HG02943 (cell line): ENCODE measurements around the gene PEX16.

ENCODE experiments used
- ATAC-seq: cut with Tn5 transposase; IDR thresholded peaks from one replicate; pipeline ENCODE4 v1.9.1; 2021; ENCODE audit warnings: mild to moderate bottlenecking, low read depth, moderate library complexity; ENCODE audit not compliant: unreplicated experiment

Gene PEX16

DNA sequence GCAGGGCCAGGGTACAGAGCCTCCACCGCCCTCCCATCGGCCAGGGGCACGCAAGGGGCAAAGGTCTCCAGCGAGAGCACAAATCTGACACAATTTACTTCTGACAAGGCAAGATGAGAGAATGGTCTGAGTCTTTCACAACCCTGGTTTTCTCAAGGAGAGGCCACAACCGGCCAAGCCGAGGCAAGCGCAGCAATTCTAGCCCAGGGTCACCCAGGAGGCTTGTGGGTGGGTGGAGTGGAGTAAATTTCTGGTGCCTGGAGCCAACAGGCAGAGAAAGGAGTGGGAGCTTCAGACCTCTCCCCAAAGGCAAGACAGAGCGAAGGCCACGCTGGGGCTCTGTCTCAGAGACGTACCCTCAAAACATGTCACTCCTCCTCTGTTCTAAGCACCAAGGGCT lies 14.1 kb upstream of the PEX16 start:
- ATAC-seq = no peak

DNA sequence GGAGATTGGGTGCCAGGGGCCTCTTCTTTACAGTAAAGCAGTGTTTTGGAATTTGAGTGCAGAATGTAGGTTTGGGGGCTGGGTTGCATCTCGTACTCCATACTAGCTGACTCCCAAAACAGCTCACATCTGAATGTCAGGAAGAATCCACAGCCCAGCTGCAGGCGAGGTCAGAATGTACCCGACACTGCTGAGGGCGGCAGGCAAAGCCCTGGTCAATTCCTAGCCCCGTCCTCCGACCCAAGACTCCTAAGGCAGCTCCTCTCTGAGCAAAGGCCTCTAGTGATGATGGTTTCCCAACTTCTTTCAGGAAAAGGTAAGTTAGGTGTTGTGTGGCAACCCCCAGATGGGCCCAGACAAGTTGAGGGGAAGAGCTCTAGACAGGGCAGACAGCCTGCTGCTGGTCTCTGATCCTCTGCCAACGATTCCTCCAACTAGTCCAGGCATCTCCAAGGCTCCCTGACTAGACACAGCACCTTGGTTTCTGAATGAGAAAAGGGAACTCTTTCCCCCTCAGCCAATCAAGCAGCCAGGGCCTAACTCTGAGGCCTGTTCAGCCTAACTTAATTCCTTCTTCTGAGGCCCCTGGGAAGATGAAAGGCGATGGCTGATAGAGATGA lies 13.4 kb upstream of the PEX16 start:
- ATAC-seq = no peak

DNA sequence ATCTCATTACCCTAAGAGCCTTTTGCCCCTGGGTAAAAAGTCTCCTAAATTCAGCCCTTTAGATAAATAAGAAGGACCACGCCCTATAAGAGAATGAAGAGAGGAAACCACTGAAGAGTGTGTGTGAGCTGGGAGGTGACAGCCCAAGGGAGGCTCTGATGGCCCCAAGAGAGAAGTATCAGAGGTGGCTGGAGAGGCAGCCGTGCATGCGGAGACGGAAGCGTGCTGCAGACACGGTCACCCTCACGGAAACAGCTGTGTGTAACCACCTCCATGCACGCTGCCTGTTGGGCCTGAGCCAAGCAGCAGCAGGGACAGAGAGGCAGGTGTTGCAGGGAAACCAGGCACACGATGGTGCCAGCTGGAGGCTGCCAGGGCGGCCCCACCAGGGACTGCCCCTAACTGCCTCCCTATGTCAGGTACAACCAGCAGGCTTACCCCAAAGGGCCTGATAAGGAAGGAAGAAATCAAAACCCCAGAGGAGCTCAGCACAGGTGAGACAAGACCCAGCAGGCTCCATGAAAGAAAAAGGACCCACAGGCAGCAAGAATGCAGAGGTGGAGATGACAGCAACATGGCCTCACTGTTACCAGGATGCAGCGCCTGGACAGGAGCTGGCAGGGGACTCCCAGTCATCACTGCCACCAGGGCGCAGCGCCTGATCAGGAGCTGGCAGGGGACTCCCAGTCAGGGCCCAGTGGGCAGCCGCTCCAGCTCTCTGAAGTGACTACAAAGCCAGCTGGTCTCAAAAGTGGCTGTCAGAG lies 12.5 kb upstream of the PEX16 start:
- ATAC-seq = peak; percentile 92

DNA sequence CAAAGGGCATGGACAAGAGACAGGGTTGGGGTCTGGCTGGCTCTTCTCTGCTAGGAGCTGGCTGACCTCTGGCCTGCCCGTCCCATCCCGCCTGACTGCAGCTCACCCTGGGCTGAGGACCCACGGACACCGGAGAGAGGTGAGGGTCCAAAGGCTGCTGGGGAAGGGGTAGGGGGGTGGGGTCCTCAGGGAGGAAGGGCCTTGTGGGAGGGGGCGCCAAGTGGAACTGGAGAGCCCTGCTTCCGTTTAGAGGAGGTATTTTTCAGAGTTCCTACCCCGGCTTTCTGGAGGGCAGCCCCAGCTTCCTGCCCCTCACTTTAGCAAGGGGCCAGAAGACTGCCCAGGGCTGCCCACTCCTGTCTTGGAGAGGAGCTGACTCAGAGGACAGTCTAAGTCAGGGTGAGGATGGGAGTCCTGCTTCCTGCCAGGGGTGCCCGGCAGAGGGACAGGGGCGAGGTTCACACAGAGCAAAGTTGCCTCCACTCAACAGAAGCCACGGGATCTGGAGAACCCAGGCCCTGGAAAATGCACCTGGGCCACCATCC lies 11.9 kb upstream of the PEX16 start:
- no peak for ATAC-seq

DNA sequence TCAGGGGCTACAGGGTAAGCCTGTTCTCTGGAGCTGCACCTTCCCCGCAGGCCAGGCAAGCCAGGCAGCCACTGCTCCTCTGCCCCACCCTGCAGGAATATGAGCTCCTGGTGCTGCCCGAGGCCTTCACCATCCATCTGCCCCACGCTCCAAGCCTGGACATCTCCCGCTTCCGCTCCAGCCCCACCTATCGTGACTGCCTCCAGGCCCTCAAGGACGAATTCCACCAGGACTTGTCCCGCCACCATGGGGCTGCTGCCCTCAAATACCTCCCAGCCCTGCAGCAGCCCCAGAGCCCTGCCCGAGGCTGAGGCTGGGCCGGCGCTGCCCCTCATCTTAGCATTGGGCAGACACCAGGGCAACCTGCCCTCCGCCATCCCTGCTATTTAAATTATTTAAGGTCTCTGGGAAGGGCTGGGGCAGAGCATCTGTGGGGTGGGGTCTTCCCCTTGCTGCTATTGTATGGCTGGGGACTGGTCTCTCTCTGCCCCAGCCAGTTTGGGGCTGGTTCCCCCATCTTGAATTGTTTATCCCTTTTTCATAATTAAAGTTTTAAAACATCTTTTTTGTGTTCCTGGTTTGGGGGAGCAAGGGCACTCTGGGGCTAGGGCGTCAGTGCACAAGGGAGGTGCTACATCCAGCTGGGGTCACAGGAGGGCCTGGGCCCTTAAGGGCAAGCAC lies 11.0 kb upstream of the PEX16 start:
- no peak for ATAC-seq

DNA sequence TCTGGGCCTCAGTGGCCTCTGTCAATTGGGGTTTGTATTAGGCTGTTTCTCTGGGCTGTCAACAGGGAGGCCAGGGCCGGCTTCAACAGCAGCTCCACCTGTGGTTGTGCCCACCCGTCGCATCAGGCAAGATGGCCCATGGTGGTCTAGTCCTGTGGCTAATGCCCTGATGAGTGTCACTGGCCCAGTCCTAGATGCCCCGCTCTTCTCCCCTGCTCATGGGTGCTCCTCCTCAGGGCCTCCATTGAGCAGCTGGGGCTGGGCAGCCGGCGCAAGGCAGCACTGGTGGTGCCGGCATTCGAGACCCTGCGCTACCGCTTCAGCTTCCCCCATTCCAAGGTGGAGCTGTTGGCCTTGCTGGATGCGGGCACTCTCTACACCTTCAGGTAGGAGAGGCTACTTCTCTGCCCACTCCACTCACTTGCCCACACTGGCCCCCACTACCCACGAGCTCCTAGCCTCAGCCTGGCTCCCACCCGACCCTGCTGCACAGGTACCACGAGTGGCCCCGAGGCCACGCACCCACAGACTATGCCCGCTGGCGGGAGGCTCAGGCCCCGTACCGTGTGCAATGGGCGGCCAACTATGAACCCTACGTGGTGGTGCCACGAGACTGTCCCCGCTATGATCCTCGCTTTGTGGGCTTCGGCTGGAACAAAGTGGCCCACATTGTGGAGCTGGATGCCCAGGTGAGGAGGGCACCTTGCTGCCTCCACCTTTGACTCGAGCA lies 10.2 kb upstream of the PEX16 start:
- ATAC-seq = no peak

DNA sequence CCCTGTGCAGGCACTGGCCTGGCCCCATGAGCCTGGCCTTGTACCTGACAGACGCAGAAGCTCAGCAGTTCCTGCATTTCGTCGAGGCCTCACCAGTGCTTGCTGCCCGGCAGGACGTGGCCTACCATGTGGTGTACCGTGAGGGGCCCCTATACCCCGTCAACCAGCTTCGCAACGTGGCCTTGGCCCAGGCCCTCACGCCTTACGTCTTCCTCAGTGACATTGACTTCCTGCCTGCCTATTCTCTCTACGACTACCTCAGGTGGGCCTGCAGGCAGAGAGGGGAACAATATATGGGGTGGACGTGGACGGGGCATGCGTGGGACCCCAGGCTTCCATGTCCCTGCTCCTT lies 9.6 kb upstream of the PEX16 start:
- no peak for ATAC-seq

DNA sequence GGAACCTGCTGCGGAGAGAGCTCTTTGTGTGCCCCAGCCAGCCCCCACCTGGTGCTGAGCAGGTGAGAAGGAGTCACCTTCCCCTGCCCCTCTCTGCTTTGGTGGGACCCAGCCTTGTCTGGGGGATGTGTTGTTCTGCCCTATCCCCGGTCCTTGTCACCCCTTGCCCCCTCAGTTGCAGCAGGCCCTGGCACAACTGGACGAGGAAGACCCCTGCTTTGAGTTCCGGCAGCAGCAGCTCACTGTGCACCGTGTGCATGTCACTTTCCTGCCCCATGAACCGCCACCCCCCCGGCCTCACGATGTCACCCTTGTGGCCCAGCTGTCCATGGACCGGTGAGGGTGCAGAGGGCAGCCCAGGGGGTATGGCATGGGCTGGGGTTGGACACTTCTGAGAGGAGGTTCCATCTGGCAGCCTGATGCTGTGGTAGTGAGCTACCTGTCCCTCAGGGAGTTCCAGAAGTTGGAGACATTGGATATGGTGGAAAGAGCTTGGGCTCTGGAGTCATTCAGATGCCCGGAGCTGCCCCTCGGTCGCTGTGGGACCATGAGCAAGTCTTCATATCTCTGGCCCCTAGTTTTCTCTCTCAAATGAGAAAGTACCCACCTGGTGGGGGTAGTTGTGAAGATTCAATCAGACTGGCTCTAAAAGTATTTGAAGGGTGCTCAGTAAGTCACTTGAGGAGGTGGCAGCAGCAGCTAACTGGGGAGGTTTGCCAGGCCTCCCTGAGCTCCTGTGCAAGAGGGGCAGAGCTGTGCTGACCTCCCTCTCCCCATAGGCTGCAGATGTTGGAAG lies 9.1 kb upstream of the PEX16 start:
- ATAC-seq = no peak

DNA sequence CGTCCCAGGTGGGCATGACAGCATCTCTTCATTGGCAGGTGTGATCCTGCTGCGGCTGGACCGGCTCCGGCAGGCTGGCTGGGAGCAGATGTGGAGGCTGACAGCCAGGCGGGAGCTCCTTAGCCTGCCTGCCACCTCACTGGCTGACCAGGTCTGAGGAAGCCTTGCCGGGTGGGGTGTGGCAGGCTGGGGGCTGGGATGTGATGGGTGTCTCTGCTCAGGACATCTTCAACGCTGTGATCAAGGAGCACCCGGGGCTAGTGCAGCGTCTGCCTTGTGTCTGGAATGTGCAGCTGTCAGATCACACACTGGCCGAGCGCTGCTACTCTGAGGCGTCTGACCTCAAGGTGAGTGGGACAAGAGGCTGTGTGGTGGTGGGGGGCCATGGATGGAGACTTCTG lies 8.3 kb upstream of the PEX16 start:
- ATAC-seq = no peak

DNA sequence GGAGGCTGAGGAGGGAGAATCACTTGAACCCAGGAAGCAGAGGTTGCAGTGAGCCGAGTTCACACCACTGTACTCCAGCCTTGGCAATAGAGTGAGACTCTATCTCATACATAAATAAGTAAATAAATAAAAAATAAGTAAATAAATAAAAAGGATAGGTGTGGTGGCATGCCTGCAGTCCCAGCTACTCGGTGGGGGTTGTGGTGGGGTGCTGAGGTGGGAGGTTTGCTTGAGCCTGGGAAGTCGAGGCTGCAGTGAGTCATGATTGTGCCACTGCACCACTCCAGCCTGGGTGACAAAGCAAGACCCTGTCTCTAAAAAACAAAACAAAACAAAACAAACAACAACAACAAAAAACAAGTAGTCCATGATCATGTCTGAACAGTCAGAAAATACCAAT lies 7.9 kb upstream of the PEX16 start:
- ATAC-seq = no peak

DNA sequence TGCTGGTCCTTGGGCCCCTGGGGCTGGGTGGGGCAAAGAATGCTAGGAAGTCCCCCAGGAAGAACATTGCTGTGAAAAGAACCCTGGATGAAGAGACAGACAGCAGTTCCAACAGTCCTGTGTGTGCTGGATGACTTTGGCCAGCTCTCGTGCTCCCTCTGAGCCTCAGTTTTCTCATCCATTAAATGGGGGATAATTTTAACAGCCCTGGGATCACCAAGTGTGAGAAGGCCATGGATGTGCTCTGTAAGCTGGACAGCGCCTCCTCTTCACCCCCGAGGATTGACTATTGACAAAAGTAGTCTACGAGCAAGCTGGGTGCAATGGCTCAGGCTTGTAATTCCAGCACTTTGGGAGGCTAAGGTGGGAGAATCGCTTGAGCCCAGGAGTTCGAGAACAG lies 7.2 kb upstream of the PEX16 start:
- no peak for ATAC-seq

DNA sequence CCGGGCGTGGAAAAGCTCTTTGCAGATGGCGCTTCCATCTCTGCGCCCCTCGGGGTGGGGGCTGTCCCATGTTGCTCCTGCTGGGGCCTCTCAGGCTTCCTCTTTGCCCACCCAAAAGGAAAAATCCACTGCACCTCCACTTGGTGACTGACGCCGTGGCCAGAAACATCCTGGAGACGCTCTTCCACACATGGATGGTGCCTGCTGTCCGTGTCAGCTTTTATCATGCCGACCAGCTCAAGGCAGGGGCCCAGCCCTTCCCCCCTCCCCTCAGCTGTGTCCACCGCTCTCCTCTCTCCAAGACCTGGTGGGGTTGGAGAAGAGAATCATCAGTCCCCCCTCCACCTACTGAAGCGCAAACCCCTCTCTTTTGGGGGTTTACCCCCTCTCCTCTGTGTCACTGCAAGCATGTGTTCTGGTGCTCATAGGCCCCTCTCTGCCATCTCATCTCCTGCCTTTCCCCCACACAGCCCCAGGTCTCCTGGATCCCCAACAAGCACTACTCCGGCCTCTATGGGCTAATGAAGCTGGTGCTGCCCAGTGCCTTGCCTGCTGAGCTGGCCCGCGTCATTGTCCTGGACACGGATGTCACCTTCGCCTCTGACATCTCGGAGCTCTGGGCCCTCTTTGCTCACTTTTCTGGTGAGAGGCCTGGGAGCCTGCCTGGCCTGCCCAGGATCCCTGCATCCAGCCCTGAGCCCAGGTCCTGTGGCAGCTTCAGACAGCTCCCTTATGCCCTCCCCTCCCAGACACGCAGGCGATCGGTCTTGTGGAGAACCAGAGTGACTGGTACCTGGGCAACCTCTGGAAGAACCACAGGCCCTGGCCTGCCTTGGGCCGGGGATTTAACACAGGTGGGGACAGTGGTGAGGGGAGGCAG lies 6.6 kb upstream of the PEX16 start:
- ATAC-seq = no peak

DNA sequence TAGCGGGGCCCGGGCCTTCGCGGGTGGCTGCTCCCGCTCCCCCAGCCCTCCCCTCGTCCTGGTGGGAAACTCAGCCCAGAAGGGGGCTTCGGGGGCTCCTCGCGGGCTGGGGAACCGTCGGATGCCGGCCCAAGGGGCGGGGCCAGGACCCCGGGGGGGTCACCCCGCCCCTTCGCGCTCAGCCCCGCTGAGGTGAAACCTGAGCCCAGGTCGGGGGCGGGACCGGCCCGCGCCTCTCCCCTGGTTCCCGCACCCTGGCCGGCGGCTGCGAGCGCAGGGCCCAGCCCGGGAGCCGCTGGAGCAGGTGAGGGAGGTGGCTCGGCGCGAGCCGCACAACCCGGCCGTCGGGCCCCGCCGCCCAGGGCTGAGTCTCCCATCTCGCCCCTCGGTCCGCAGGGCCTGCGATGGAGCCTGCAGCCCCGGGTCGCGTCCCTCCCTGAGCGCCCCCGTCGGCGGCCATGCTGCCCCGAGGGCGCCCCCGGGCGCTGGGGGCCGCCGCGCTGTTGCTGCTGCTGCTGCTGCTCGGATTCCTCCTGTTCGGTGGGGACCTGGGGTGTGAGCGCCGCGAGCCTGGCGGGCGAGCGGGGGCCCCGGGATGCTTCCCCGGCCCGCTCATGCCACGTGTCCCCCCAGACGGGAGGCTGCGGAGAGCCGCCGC lies 4.9 kb upstream of the PEX16 start, which contains the start of gene LARGE2:
TSS of gene LARGE2 (plus strand) at position 232 of the 658 bp plus-strand sequence. CDS start at position 459, 227 bp downstream.
- ATAC-seq = no peak

DNA sequence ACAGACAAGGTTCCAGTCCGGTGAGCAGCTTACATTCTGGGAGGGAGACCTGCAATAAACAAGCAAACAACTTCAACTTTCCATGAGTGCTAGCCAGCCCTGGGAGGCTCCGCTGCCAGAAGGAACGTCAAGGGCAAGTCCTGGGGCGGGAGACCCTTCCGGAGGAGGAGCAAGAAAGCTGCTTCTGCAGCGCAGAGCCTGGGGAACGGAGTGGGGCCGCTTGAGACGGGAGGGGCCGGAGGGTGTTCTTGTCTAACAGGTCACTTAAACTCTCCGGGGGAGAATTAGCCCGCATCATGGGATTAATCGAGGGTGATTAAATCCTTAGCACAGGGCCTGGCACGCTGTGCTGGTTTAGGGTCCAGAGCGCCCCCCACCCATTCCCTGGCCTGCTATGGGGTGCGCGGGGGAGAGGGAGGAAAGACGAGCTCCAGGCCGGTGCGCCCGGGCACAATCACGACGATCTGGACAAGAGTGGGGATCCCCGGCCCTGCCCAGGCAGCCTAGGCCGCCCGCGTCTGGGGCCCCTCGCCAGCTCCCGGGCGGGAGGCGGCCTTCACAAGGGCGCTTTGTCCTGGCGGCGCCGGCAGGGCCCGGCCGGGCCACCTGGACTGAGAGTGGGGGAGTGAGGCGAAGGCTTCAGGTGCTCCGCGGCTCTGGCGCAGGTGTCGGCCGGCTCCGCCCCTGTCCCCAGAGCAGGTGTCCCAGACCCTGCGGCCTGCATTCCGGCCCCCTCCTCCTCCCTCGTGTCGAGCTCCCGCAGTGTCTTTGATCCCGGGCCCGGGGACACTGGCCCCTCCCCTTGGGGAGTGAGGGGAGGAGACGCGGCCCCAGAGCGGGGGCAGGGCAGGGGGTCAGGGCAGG lies 4.1 kb upstream of the PEX16 start:
- ATAC-seq = no peak

DNA sequence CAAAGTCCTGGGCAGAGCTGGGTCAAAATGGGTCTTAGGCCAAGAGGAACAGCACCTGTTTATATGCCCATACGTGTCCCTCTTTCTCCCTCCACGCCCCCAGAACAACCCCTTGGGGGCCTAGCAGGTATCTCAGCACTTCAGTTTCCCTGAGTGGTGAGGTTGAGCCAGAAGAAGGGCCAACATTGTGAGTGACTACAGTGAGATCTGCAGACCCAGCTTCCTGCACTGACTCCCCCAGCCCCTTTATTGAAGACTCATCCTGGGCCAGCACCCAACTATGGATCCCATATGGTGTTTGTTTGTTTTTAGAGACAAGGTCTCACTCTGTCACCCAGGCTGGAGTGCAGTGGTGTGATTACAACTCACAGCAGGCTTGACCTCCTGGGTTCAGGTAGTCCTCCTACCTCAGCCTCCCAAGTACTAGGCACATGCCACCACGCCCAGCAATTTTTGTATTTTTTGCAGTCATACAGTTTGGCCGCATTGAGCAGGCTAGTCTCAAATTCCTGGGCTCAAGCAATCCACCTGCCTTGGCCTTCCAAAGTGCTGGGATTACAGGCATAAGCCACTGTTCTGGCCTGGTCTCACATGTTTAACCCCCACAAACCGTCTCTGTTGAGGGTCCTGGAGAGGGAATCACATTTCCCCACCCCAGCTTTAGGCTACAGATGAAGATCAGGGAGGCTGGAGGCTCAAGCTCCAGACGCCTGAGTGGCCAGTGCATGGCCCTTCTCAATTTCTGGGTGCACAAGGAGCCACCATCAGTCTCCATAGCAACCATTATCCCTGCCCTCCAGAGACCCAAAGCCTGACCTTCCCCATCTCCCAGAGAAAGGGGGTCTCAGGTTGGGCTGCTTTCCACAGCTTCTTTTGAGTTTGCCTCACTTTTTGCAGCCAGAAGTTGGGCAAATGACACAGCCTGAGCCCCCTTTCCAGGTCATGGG lies 3.1 kb upstream of the PEX16 start:
- no peak for ATAC-seq

DNA sequence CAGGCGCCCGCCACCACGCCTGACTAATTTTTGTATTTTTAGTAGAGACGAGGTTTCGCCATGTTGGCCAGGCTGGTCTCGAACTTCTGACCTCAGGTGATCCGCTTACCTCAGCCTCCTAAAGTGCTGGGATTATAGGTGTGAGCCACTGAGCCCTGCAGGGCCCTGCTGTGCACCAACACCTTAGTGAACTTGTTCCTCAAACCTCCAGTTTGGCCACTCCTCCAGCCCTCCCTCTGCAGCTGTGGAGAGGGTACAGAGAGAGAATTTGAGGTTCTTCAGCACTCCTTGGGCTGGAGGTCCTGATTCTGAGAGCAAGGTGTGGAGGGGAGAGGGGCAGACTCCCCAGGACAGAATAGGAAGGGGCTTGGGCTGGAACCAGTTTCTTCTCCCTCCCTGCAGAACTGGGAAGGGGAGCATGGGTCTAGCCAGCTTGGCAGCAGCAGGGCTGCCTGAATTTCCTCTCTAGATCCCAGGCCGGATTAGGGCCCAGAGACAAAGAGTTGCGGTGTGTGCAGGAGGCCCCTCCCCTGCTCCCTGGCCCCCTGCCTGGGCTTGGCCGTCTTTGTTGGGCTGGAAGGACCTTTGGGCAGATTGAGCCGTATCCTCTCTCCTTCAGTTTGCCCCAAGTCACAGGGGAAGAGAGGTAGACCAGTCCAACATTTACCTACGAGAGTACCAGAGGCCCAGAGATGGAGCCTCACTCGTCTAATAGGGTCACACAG lies 2.3 kb upstream of the PEX16 start:
- ATAC-seq = no peak
